WI38 (cell line): ENCODE measurements around the gene DHRS7.

ENCODE experiments used
- H3K4me3 ChIP-seq: 2 replicates; pipeline ENCODE4 v1.5.1; 2011; ENCODE audit warnings: low read depth, mild to moderate bottlenecking, control low read depth, low read length
- CTCF ChIP-seq: IDR thresholded peaks from 2 replicates; pipeline ENCODE4 v1.5.1; 2012; ENCODE audit warnings: low read depth, mild to moderate bottlenecking, control low read depth, low read length

Gene DHRS7

GRCh38 chr14:60184146-60184904, 19.1 kb upstream of the DHRS7 start:
- TF ChIP-seq CTCF, result 0 out of 2 replicates have a peak, but pooled peaks have one; percentile 28
- H3K4me3 ChIP-seq, result peak overlapping the region; percentile 48

GRCh38 chr14:60183741-60184140, 18.5 kb upstream of the DHRS7 start:
- peak overlapping the region; percentile 48 for H3K4me3 ChIP-seq
- TF ChIP-seq CTCF, result no peak

GRCh38 chr14:60183138-60183537, 17.9 kb upstream of the DHRS7 start:
- no peak overlapping the region for H3K4me3 ChIP-seq
- no peak for TF ChIP-seq CTCF

- no peak for TF ChIP-seq CTCF
- no peak overlapping the region for H3K4me3 ChIP-seq
Measured at GRCh38 chr14:60179431-60179869, 14.3 kb upstream of the DHRS7 start.

- TF ChIP-seq CTCF, result no peak
- H3K4me3 ChIP-seq, result no peak overlapping the region
Measured at GRCh38 chr14:60178820-60179219, 13.6 kb upstream of the DHRS7 start.

GRCh38 chr14:60178164-60178563, 13.0 kb upstream of the DHRS7 start:
- TF ChIP-seq CTCF, result no peak
- H3K4me3 ChIP-seq, result no peak overlapping the region

GRCh38 chr14:60175255-60175902, 10.2 kb upstream of the DHRS7 start:
- no peak overlapping the region for H3K4me3 ChIP-seq
- TF ChIP-seq CTCF, result no peak
